BLaER1 (cell line): ENCODE results near the gene SLC22A23.

Source experiments
- H3K27ac ChIP-seq: shearing (Covaris generic); formaldehyde crosslinking; 2 replicates; pipeline ENCODE4 v1.8.1; 2022
- H3K27me3 ChIP-seq: shearing (Covaris generic); formaldehyde crosslinking; 2 replicates; pipeline ENCODE4 v1.8.1; 2022
- H3K36me3 ChIP-seq: shearing (Covaris generic); formaldehyde crosslinking; 2 replicates; pipeline ENCODE4 v1.8.1; 2022
- H3K4me1 ChIP-seq: shearing (Covaris generic); formaldehyde crosslinking; 2 replicates; pipeline ENCODE4 v1.8.1; 2022
- H3K4me2 ChIP-seq: shearing (Covaris generic); formaldehyde crosslinking; 2 replicates; pipeline ENCODE4 v1.8.1; 2022
- H3K4me3 ChIP-seq: shearing (Covaris generic); formaldehyde crosslinking; 2 replicates; pipeline ENCODE4 v1.8.1; 2022
- H3K9ac ChIP-seq: shearing (Covaris generic); formaldehyde crosslinking; 2 replicates; pipeline ENCODE4 v1.8.1; 2022
- H3K9me3 ChIP-seq: shearing (Covaris generic); formaldehyde crosslinking; 2 replicates; pipeline ENCODE4 v1.8.1; 2022
- H4K20me1 ChIP-seq: shearing (Covaris generic); formaldehyde crosslinking; 2 replicates; pipeline ENCODE4 v1.8.1; 2022
- Cebpa-rat ChIP-seq: shearing (Covaris generic); IDR thresholded peaks from 2 replicates; pipeline ENCODE4 v1.8.1; 2022

Gene SLC22A23

DNA sequence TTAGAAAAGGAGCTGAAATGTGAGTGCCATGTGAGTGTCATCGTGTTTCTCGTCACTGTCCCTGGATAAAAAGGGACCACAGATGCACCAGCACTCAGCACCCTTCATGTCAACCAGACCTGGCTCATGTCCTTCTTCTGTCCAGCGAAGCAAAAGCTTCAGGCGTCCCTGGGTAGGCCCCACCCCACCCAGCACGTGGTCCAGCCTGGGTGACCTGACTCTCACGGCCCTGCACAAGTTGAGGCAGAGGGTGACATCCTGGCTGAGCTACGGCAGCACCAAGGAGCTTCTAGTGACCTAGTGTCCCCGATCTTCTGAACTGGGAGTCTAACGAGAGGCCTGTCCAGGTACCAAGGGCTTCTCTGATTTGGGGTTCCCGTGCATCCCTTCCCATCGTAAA lies 160.3 kb downstream of the SLC22A23 start:
- no peak for TF ChIP-seq Cebpa-rat
- H3K4me3 ChIP-seq: no peak overlapping the region
- peaks cover 12% of the 10 kb centered on the region for H3K4me1 ChIP-seq
- H3K9ac ChIP-seq: no peak overlapping the region
- no peak overlapping the region; the same call in 1 of the 2 replicates for H3K4me2 ChIP-seq
- no peaks in the 10 kb centered on the region for H3K27me3 ChIP-seq
- H4K20me1 ChIP-seq: no peaks in the 10 kb centered on the region
- H3K36me3 ChIP-seq: no peaks in the 10 kb centered on the region
- no peaks in the 10 kb centered on the region for H3K9me3 ChIP-seq
- no peak overlapping the region for H3K27ac ChIP-seq

GRCh38 chr6:3296078-3296477 lies 160.8 kb downstream of the SLC22A23 start:
- peaks cover 12% of the 10 kb centered on the region for H3K4me1 ChIP-seq
- no peaks in the 10 kb centered on the region for H4K20me1 ChIP-seq
- peak overlapping the region; percentile 22; the same call in 1 of the 2 replicates for H3K4me2 ChIP-seq
- no peak overlapping the region for H3K27ac ChIP-seq
- H3K36me3 ChIP-seq: no peaks in the 10 kb centered on the region
- no peaks in the 10 kb centered on the region for H3K9me3 ChIP-seq
- H3K27me3 ChIP-seq: no peaks in the 10 kb centered on the region
- no peak overlapping the region for H3K4me3 ChIP-seq
- no peak overlapping the region for H3K9ac ChIP-seq
- no peak for TF ChIP-seq Cebpa-rat

- Histone ChIP-seq H3K27ac (peak overlapping the region; percentile 1; the same call in 1 of the 2 replicates), H3K9me3 (no peaks in the 10 kb centered on the region), H3K4me1 (peaks cover 13% of the 10 kb centered on the region), H3K4me3 (no peak overlapping the region), H3K27me3 (no peaks in the 10 kb centered on the region), H3K36me3 (no peaks in the 10 kb centered on the region), H4K20me1 (no peaks in the 10 kb centered on the region), H3K9ac (no peak overlapping the region), H3K4me2 (peak overlapping the region; percentile 22; the same call in 1 of the 2 replicates)
- TF ChIP-seq Cebpa-rat: no peak
These were observed 161.7 kb downstream of the SLC22A23 start for GRCh38 chr6:3294921-3295871.

DNA sequence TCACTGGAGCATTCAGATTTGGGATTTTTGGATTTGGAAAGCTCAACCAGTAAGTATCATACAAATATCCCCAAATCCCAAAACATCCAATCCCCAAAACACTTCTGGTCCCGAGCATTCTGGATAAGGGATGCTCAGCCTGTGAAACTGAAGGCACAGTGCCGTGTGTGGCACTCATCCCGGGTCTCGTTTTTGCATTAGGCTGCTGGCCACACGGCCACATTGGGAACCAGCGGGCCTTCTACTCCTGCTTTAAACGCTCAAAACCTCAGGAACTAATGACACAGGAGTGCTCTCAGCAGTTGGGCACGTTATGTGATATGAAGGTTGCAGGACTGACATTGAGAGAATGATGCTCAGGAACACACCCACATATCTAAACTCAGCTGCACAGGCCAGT lies 162.5 kb downstream of the SLC22A23 start:
- no peak overlapping the region for H3K27ac ChIP-seq
- H4K20me1 ChIP-seq: no peaks in the 10 kb centered on the region
- H3K9me3 ChIP-seq: no peaks in the 10 kb centered on the region
- no peak overlapping the region for H3K9ac ChIP-seq
- H3K27me3 ChIP-seq: no peaks in the 10 kb centered on the region
- H3K4me2 ChIP-seq: no peak overlapping the region
- H3K4me1 ChIP-seq: peaks cover 21% of the 10 kb centered on the region
- H3K4me3 ChIP-seq: no peak overlapping the region
- H3K36me3 ChIP-seq: no peaks in the 10 kb centered on the region
- no peak for TF ChIP-seq Cebpa-rat

DNA sequence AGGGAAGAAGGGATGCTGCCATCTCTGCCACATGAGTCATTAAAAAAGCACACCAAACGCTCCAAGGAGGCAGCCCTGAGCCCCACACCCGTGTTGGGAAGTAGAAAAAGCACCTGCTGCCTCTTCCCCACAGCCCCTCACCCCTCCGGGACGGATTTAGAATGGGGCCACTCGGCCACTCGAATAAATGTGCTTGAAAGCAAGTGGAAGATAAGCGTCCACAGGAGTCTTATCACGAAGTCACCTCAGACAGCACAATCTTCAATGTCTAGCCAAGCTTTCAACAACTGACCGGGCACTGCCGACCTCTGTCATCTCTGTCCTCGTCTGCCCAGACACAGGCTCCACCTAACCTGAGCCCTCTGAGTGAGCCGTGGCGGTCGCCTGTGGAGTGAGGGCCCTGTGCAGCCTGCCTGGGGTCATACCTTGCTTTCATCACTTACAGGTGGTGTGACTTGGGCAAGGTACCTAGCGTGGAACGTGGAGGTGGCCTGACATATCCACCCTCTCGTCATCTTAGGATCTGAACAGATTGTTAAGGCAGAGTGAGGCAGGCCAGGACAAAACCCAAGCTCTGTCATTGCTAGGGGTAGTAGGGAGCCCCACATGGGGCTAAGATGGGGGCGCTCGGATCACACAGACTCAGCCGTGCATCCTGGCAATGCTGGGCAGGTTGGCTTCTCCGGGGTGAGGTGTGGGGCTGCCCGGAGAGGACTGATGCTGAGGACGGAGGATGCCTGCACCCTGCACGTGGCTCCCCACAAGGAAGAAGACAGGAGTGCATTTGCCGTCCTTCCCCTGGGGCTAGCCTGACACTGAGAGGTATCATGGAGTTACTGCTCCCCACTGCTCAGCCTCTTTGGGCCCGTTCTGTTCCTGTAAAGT lies 163.3 kb downstream of the SLC22A23 start:
- Histone ChIP-seq H3K27ac (no peak overlapping the region), H3K9ac (no peak overlapping the region), H3K4me2 (no peak overlapping the region), H4K20me1 (no peaks in the 10 kb centered on the region), H3K27me3 (no peaks in the 10 kb centered on the region), H3K4me1 (peaks cover 30% of the 10 kb centered on the region), H3K4me3 (no peak overlapping the region), H3K36me3 (no peaks in the 10 kb centered on the region), H3K9me3 (no peaks in the 10 kb centered on the region)
- no peak for TF ChIP-seq Cebpa-rat

DNA sequence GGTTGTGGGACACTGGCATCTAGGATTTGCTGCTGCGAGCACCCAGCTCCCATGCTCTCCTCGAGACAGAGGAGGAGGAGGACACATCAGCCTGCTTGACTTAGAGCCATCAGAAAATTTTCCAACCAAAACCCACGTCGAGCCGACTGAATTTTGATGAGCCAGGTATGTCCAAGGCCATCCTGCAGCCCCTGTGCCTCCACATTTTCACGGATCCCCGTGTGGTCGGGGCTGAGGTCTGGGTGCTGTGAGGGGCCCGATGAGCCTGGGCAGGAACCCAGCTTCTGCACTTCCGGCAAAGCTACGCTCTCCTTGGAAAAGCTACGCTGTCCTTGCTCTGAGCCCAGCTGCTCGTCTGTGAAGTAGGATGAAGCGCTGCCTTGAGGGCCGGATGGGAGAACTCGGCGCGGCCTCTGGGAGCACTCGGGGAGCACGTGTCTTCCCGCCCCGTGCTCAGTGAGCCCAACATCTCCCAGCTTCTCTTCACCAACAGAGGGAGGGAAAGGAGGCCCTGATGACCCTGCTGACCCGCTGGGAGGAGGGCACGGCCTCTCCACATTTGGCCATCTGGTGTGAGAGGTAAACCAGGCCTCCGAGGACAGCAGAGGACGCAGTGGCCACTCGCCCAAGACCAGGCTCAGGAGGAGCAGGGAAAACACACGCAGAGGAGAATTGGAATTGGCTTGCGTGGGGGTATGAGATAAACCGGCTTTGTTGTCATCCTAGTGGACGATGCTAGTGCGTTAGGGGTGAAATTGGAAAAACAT lies 164.2 kb downstream of the SLC22A23 start:
- Histone ChIP-seq H3K36me3 (no peaks in the 10 kb centered on the region), H3K9me3 (no peaks in the 10 kb centered on the region), H4K20me1 (no peaks in the 10 kb centered on the region), H3K9ac (no peak overlapping the region), H3K27me3 (no peaks in the 10 kb centered on the region), H3K4me3 (no peak overlapping the region), H3K4me2 (no peak overlapping the region), H3K4me1 (peaks cover 37% of the 10 kb centered on the region), H3K27ac (no peak overlapping the region)
- no peak for TF ChIP-seq Cebpa-rat

GRCh38 chr6:3291987-3292386 lies 164.9 kb downstream of the SLC22A23 start:
- H3K36me3 ChIP-seq: peaks cover 4% of the 10 kb centered on the region; the same call in 1 of the 2 replicates
- H3K9ac ChIP-seq: no peak overlapping the region
- no peak overlapping the region for H3K4me2 ChIP-seq
- peaks cover 37% of the 10 kb centered on the region for H3K4me1 ChIP-seq
- no peak for TF ChIP-seq Cebpa-rat
- H3K4me3 ChIP-seq: no peak overlapping the region
- no peak overlapping the region for H3K27ac ChIP-seq
- no peaks in the 10 kb centered on the region for H4K20me1 ChIP-seq
- H3K27me3 ChIP-seq: no peaks in the 10 kb centered on the region
- no peaks in the 10 kb centered on the region for H3K9me3 ChIP-seq

- H3K4me3 ChIP-seq: no peak overlapping the region
- H3K9me3 ChIP-seq: no peaks in the 10 kb centered on the region
- H3K27me3 ChIP-seq: no peaks in the 10 kb centered on the region
- no peak overlapping the region for H3K27ac ChIP-seq
- no peak for TF ChIP-seq Cebpa-rat
- H3K4me1 ChIP-seq: peaks cover 37% of the 10 kb centered on the region
- H3K4me2 ChIP-seq: no peak overlapping the region
- H4K20me1 ChIP-seq: no peaks in the 10 kb centered on the region
- H3K36me3 ChIP-seq: peaks cover 6% of the 10 kb centered on the region; the same call in 1 of the 2 replicates
- no peak overlapping the region for H3K9ac ChIP-seq
These were observed 165.5 kb downstream of the SLC22A23 start for GRCh38 chr6:3291346-3291745.

GRCh38 chr6:3290931-3291211 lies 166.0 kb downstream of the SLC22A23 start:
- Histone ChIP-seq H3K9me3 (no peaks in the 10 kb centered on the region), H3K27ac (no peak overlapping the region), H3K4me3 (no peak overlapping the region), H3K36me3 (peaks cover 6% of the 10 kb centered on the region; the same call in 1 of the 2 replicates), H3K27me3 (no peaks in the 10 kb centered on the region), H4K20me1 (no peaks in the 10 kb centered on the region; the same call in 1 of the 2 replicates), H3K4me1 (peaks cover 33% of the 10 kb centered on the region), H3K9ac (no peak overlapping the region), H3K4me2 (no peak overlapping the region)
- no peak for TF ChIP-seq Cebpa-rat
